GM21360 (cell line): ENCODE data around the gene CROCC.
"Not testable (repeated sequence)": the region's sequence is repeated elsewhere in the genome, so short reads cannot be mapped to it uniquely, and the experiment has no call there.

Source experiments
- ATAC-seq: cut with Tn5 transposase; IDR thresholded peaks from one replicate; pipeline ENCODE4 v1.9.1; 2021; ENCODE audit warnings: mild to moderate bottlenecking, moderate library complexity; ENCODE audit not compliant: unreplicated experiment

The CROCC gene

GRCh38 chr1:16896316-16897055, 25.2 kb upstream of the CROCC start:
- not testable (repeated sequence) for ATAC-seq

GRCh38 chr1:16897653-16898052, 24.1 kb upstream of the CROCC start:
- ATAC-seq: not testable (repeated sequence)

GRCh38 chr1:16898298-16898697, 23.4 kb upstream of the CROCC start:
- ATAC-seq: not testable (repeated sequence)

- ATAC-seq: not testable (repeated sequence)
Observed at GRCh38 chr1:16899020-16899419, 22.7 kb upstream of the CROCC start.

GRCh38 chr1:16900751-16901150, 21.0 kb upstream of the CROCC start:
- no peak for ATAC-seq

GRCh38 chr1:16901371-16901770, 20.4 kb upstream of the CROCC start:
- not testable (repeated sequence) for ATAC-seq

GRCh38 chr1:16903054-16903453, 18.7 kb upstream of the CROCC start:
- ATAC-seq: no peak

DNA sequence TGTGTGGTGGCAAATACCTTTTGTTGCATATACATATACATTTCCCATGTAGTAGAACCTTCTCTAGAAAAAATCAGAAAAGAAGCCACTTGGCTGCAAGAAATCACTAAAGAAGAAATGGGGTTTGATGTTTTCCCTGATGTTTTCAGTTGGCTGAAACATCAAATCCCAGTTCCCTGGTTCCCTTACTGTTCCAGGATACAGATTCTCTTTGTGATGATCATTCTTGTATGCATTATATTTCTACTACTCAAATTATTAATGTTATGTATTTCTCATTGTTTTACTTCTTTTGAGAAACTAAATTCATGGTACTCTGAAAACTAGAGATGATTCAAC, 18.3 kb upstream of the CROCC start:
- no peak for ATAC-seq

DNA sequence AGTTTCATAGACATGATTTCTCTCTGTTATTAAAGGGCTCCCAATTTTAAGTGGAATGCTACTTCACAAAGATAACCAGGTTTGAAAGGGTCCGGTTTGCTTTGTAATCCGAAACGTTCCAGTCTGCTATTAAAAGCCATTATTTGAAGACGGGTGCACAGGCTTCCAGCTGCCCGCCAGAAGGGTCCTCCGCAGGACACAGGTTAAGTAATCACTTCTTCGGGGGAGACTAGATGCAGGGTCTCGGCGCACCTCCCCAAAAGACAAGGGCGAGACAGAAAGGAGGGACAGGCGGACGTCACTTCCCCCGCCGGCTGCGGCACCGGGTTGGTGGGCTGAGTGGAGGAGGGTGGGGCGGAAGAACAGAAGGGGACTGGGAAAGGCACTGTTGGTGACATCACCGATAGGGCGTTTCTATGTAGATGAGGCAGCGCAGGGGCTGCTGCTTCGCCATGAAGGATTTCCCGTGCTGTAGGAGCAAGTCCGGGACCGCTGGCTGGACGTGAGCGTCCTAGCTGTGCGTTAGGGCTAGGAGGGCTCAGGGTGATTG, 17.1 kb upstream of the CROCC start:
- peak; percentile 88 for ATAC-seq

GRCh38 chr1:16905110-16905867, 16.4 kb upstream of the CROCC start:
- peak; percentile 58 for ATAC-seq

- no peak for ATAC-seq
Observed at GRCh38 chr1:16905868-16906702, 15.6 kb upstream of the CROCC start.

DNA sequence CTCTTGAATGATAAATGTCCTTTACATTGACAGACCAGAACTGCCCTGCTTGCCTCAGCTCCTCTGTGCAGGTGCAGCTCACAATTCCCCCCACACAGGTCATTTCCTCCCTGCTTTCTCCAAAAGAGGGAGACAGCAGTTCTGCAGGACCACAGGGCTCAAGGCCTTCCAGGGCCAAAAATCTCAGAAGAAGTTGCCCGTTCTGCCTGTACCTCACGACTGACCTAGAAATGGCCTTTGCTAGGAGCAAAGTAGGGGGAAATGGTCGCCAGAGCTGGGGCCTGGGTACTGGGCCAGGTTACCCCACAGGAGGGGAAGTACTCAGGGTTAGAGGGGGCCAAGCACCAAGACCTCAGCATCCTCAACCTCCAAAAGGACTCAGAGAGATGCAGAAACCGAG, 14.9 kb upstream of the CROCC start:
- no peak for ATAC-seq

GRCh38 chr1:16907870-16908758, 13.6 kb upstream of the CROCC start:
- ATAC-seq: no peak

- not testable (repeated sequence) for ATAC-seq
Observed at GRCh38 chr1:16911851-16912721, 9.6 kb upstream of the CROCC start.

- not testable (repeated sequence) for ATAC-seq
Observed at GRCh38 chr1:16912742-16913141, 9.0 kb upstream of the CROCC start.

DNA sequence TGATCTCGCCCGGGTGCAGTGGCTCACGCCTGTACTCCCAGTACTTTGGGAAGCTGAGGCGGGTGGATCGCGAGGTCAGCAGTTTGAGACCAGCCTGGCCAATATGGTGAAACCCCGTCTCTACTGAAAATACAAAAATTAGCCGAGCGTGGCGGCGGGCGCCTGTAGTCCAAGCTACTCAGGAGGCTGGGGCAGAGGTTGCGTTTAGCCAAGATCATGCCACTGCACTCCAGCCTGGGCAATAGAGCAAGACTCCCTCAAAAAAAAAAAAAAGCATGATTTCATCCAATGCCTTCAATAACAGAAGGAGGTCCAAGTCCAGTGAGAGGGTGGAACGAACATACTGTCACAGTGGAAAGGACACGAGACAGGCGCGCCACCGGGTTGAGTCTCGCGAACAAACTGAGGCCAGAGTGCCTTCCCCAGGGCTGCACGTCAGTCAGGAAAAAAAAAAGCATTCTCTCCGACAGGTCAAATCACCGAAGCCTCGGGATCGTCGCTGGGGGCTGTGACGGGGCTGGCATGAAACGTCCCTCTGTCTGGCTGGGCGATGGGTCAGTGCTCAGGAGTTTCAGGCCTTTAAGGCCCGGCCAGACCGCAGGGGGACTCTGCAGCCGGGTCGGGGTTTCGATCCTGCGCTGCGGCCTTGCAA, 8.4 kb upstream of the CROCC start:
- ATAC-seq: no peak

GRCh38 chr1:16913833-16914662, 7.7 kb upstream of the CROCC start:
- peak; percentile 93 for ATAC-seq
